CD4-positive, alpha-beta T cell (primary cell): ENCODE data around the gene IQGAP2. TPM values are rescaled to one million over a fixed set of nuclear protein-coding genes. Genes with fewer than 3 reads are reported as not detected.
"Not testable (repeated sequence)": the region's sequence is repeated elsewhere in the genome, so short reads cannot be mapped to it uniquely, and the experiment has no call there.

Experiments used
- ATAC-seq: fragments of 200-7000 bp; cut with Tn5 transposase; one replicate; pipeline ENCODE4 v1.10.0; 2022; ENCODE audit warnings: mild to moderate bottlenecking; ENCODE audit not compliant: poor library complexity
- CTCF ChIA-PET: fragments of 350-600 bp; sonication (Branson Sonifier 250); formaldehyde crosslinking; loops from one replicate; lab custom pipeline; 2021; ENCODE audit warnings: antibody characterized with exemption, inconsistent platforms; lab: Charles Lee
- POLR2A ChIA-PET: fragments of 350-600 bp; sonication (Branson Sonifier 250); formaldehyde crosslinking; loops from one replicate; lab custom pipeline; 2021; ENCODE audit warnings: antibody characterized with exemption, inconsistent platforms; lab: Charles Lee
- DNase-seq, 14 experiments: peaks; one replicate each; pipeline ENCODE4 v3.0.0-alpha.2; 2013 to 2020; ENCODE audit warnings: mixed read lengths in 2 of 14
- H3K27ac ChIP-seq, 2 donors: one replicate each; pipeline versions ENCODE4 v1.5.1 to v1.7.0; 2013; ENCODE audit warnings: low read length in 2 of 2, low read depth in 1 of 2, mild to moderate bottlenecking in 1 of 2
- H3K27me3 ChIP-seq, 2 experiments: 1 replicate in 1 of 2; 2 replicates in 1 of 2; pipeline versions ENCODE4 v1.6.1 to v1.7.0; 2013; ENCODE audit warnings: low read length in 2 of 2, control low read depth in 1 of 2, mild to moderate bottlenecking in 1 of 2, moderate library complexity in 1 of 2; ENCODE audit not compliant: insufficient read depth in 2 of 2, control insufficient read depth in 1 of 2
- H3K36me3 ChIP-seq: one replicate; pipeline ENCODE4 v1.6.1; 2013; ENCODE audit warnings: low read length, control low read depth; ENCODE audit not compliant: insufficient read depth
- H3K4me1 ChIP-seq: one replicate; pipeline ENCODE4 v1.6.1; 2013; ENCODE audit warnings: low read length, control low read depth; ENCODE audit not compliant: insufficient read depth
- H3K4me3 ChIP-seq: one replicate; pipeline ENCODE4 v1.5.1; 2013; ENCODE audit warnings: mild to moderate bottlenecking, low read length, moderate library complexity
- H3K9me3 ChIP-seq, 2 experiments: 1 replicate in 1 of 2; 2 replicates in 1 of 2; pipeline versions ENCODE4 v1.6.1 to v1.7.0; 2013; ENCODE audit warnings: low read length in 2 of 2, mild to moderate bottlenecking in 2 of 2, control low read depth in 1 of 2, moderate library complexity in 1 of 2; ENCODE audit not compliant: control insufficient read depth in 1 of 2, insufficient read depth in 1 of 2
- H3K27ac Mint-ChIP-seq: one replicate; pipeline ENCODE4 v1.8.0; 2020; ENCODE audit warnings: mixed read lengths
- H3K27me3 Mint-ChIP-seq: one replicate; pipeline ENCODE4 v1.8.0; 2021; ENCODE audit warnings: mixed read lengths
- H3K36me3 Mint-ChIP-seq: one replicate; pipeline ENCODE4 v1.8.0; 2021; ENCODE audit warnings: low read depth, mixed read lengths
- H3K4me1 Mint-ChIP-seq: one replicate; pipeline ENCODE4 v1.8.0; 2021; ENCODE audit warnings: low read depth, mixed read lengths
- H3K4me3 Mint-ChIP-seq: one replicate; pipeline ENCODE4 v1.8.0; 2020; ENCODE audit warnings: mild to moderate bottlenecking, mixed read lengths
- H3K9me3 Mint-ChIP-seq: one replicate; pipeline ENCODE4 v1.8.0; 2020; ENCODE audit warnings: mixed read lengths
- CTCF ChIP-seq: fragments of 200-600 bp; IDR thresholded peaks from one replicate; pipeline ENCODE4 v1.8.0; 2022; ENCODE audit warnings: antibody characterized with exemption, mild to moderate bottlenecking
- intact Hi-C, 2 experiments: fragments of 100-400 bp; cut with DNase I in 1 of 2; cut with micrococcal nuclease in 1 of 2; formaldehyde crosslinking; loops; one replicate each; pipeline versions ENCODE4 v1.15.1 to v1.9.0; 2023 to 2025; cut with DNase I, micrococcal nuclease
- total RNA-seq, 174 experiments: library from RNA in 2 of 174; stranded (reverse) in 2 of 174; gene quantifications; one replicate each; pipeline ENCODE4 v1.2.3 and lab custom pipeline; 2021 to 2026

The IQGAP2 gene
- total RNA-seq, 2 experiments from 2014 or later = 58.8 TPM

- no peak for ATAC-seq
- Mint-ChIP-seq H3K36me3 (peaks cover 26% of the 10 kb centered on the region), H3K4me3 (no peak overlapping the region), H3K27me3 (no peaks in the 10 kb centered on the region), H3K4me1 (peaks cover 42% of the 10 kb centered on the region), H3K27ac (peak overlapping the region; percentile 66), H3K9me3 (peaks cover 6% of the 10 kb centered on the region)
- H3K36me3 ChIP-seq = no peaks in the 10 kb centered on the region
- no peak overlapping the region for H3K4me3 ChIP-seq
- H3K27me3 ChIP-seq = no peaks in the 10 kb centered on the region
- H3K27ac ChIP-seq = no peak overlapping the region
- peaks cover 0 to 7% of the 10 kb centered on the region in 2 experiments for H3K9me3 ChIP-seq
- peaks cover 11% of the 10 kb centered on the region for H3K4me1 ChIP-seq
- no peak for DNase-seq
- ChIA-PET POLR2A (no interaction called here), CTCF (no interaction called here)
- intact Hi-C loops = no loop called here
- TF ChIP-seq CTCF = no peak
Measured at GRCh38 chr5:76433261-76433660, 30.2 kb downstream of the IQGAP2 start.

GRCh38 chr5:76437507-76437906, 34.4 kb downstream of the IQGAP2 start:
- intact Hi-C loops, H3K27ac ChIP-seq: not testable (repeated sequence)

GRCh38 chr5:76438025-76438424, 34.9 kb downstream of the IQGAP2 start:
- POLR2A ChIA-PET = no interaction called here
- ATAC-seq (no peak), DNase-seq (no peak)
- Mint-ChIP-seq H3K27me3 (no peaks in the 10 kb centered on the region), H3K4me1 (peaks cover 52% of the 10 kb centered on the region), H3K27ac (no peak overlapping the region), H3K9me3 (peaks cover 6% of the 10 kb centered on the region), H3K4me3 (no peak overlapping the region), H3K36me3 (peaks cover 52% of the 10 kb centered on the region)
- H3K27me3 ChIP-seq = no peaks in the 10 kb centered on the region
- peaks cover 0 to 10% of the 10 kb centered on the region in 2 experiments for H3K9me3 ChIP-seq
- TF ChIP-seq CTCF = no peak
- no peak overlapping the region for H3K4me3 ChIP-seq
- no peak overlapping the region for H3K27ac ChIP-seq
- peaks cover 6% of the 10 kb centered on the region for H3K4me1 ChIP-seq
- no peaks in the 10 kb centered on the region for H3K36me3 ChIP-seq
- intact Hi-C loops = no loop called here
- CTCF ChIA-PET = interaction anchor here (0.6 kb wide), 1 partner anchor 164 kb away, joined by 3 read pairs; no protein-coding TSS in a partner anchor

More at GRCh38 chr5:76437507-76437906, 34.4 kb downstream of the IQGAP2 start:
- H3K27me3 ChIP-seq, H3K27me3 Mint-ChIP-seq, CTCF ChIA-PET, H3K27ac Mint-ChIP-seq, H3K4me1 ChIP-seq, H3K4me3 ChIP-seq, H3K36me3 ChIP-seq, H3K9me3 Mint-ChIP-seq, H3K4me3 Mint-ChIP-seq, ATAC-seq, DNase-seq: not testable (repeated sequence)
- POLR2A ChIA-PET = interaction anchor here (0.6 kb wide), 1 partner anchor 41 kb away, joined by 3 read pairs; no protein-coding TSS in a partner anchor
- peaks cover 58% of the 10 kb centered on the region for H3K4me1 Mint-ChIP-seq
- H3K36me3 Mint-ChIP-seq = peaks cover 49% of the 10 kb centered on the region
- H3K9me3 ChIP-seq = peaks cover 0 to 10% of the 10 kb centered on the region in 2 experiments

DNA sequence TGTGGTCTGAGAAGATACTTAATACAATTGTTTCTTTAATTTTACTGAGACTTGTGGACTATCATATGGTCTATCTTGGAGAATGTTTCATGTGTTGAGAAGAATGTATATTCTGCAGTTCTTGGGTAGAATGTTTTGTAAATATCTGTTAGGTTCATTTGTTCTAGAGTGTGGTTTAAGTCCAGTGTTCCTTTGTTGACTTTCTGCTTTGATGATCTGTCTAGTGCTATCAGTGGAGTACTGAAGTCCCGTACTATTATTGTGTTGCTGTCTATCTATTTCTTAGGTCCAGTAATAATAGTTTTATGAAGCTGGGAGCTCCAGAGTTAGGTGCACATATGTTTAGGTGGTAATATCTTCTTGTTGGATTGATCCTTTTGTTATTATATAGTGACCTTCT, 36.1 kb downstream of the IQGAP2 start:
- no peaks in the 10 kb centered on the region for H3K27me3 ChIP-seq
- H3K27ac Mint-ChIP-seq = no peak overlapping the region
- no peak for TF ChIP-seq CTCF
- no peak for ATAC-seq
- intact Hi-C loops = no loop called here
- H3K36me3 Mint-ChIP-seq = peaks cover 59% of the 10 kb centered on the region
- peaks cover 48% of the 10 kb centered on the region for H3K4me1 Mint-ChIP-seq
- no peak overlapping the region for H3K4me3 ChIP-seq
- peaks cover 6% of the 10 kb centered on the region for H3K9me3 Mint-ChIP-seq
- H3K9me3 ChIP-seq = peaks cover 0 to 10% of the 10 kb centered on the region in 2 experiments
- no peaks in the 10 kb centered on the region for H3K27me3 Mint-ChIP-seq
- ChIA-PET POLR2A (no interaction called here), CTCF (no interaction called here)
- H3K4me1 ChIP-seq = peaks cover 6% of the 10 kb centered on the region
- no peak overlapping the region for H3K27ac ChIP-seq
- H3K36me3 ChIP-seq = no peaks in the 10 kb centered on the region
- no peak for DNase-seq
- H3K4me3 Mint-ChIP-seq = no peak overlapping the region
